Esophagus muscularis mucosa (tissue), 4 donors: ENCODE measurements around the gene COMMD6. TPM values are rescaled to one million over a fixed set of nuclear protein-coding genes. Genes with fewer than 3 reads are reported as not detected.

Source experiments
- DNase-seq: peaks from one replicate; pipeline ENCODE4 v3.0.0-alpha.2; 2017; ENCODE audit errors: extremely low spot score
- H3K27ac ChIP-seq, 4 donors: fragments of 200-600 bp; sonication (generic); replicated peaks in 1 of 4; 1 replicate in 3 of 4; 2 replicates in 1 of 4; pipeline ENCODE4 v1.5.1; 2016 to 2019; ENCODE audit warnings: mild to moderate bottlenecking in 1 of 4
- H3K27me3 ChIP-seq, 4 donors: fragments of 200-600 bp; sonication (generic); one replicate each; pipeline versions ENCODE4 v1.5.1 to v1.6.0; 2016 to 2019
- H3K36me3 ChIP-seq, 4 donors: fragments of 200-600 bp; sonication (generic); one replicate each; pipeline ENCODE4 v1.5.1; 2016 to 2019
- H3K4me1 ChIP-seq, 4 donors: fragments of 200-600 bp; sonication (generic); one replicate each; pipeline ENCODE4 v1.5.1; 2016 to 2019
- H3K4me3 ChIP-seq, 4 donors: fragments of 200-600 bp; sonication (generic); 1 replicate in 2 of 4; 2 replicates in 2 of 4; pipeline ENCODE4 v1.5.1; 2016 to 2019; ENCODE audit warnings: mild to moderate bottlenecking in 4 of 4, moderate library complexity in 1 of 4
- H3K9me3 ChIP-seq, 4 donors: fragments of 200-600 bp; sonication (generic); 1 replicate in 3 of 4; 2 replicates in 1 of 4; pipeline ENCODE4 v1.5.1; 2016 to 2019
- EP300 ChIP-seq: sonication (generic); formaldehyde crosslinking; IDR thresholded peaks from one replicate; pipeline ENCODE4 v1.6.1; 2017; ENCODE audit warnings: antibody characterized with exemption
- POLR2A ChIP-seq: fragments of 450-650 bp; IDR thresholded peaks from one replicate; pipeline ENCODE4 v1.6.1; 2017; ENCODE audit warnings: antibody characterized with exemption, moderate library complexity, mild to moderate bottlenecking, low read depth
- POLR2AphosphoS5 ChIP-seq, 2 donors: sonication (generic); formaldehyde crosslinking; IDR thresholded peaks; one replicate each; pipeline ENCODE4 v1.6.1; 2017; ENCODE audit warnings: antibody characterized with exemption in 2 of 2
- WGBS: methylation state at CpG from one replicate; pipeline ENCODE4 v1.1.5; 2018; 5-methylcytosine and 5-hydroxymethylcytosine counted together
- intact Hi-C: fragments of 100-400 bp; cut with DNase I; formaldehyde crosslinking; loops from one replicate; pipeline ENCODE4 v1.15.1; 2023
- total RNA-seq, 4 donors: library from RNA; depleted of rRNA; stranded (reverse); fragments of >200 nt; gene quantifications; one replicate each; pipeline versions ENCODE4 v1.1.0 to v1.2.1, GENCODE V29; 2016
- TF ChIP-seq, protein P1 (sequence below), 3 experiments: fragments of 200-600 bp in 2 of 3; fragments of 450-650 bp in 1 of 3; sonication (generic) in 2 of 3; IDR thresholded peaks; one replicate each; pipeline ENCODE4 v1.5.1; 2017 to 2019; ENCODE audit warnings: antibody characterized with exemption in 3 of 3, mild to moderate bottlenecking in 2 of 3, moderate library complexity in 1 of 3

COMMD6 gene
- total RNA-seq, 4 donors from 2014 or later: 83.2 to 156 (median 109) TPM

DNA sequence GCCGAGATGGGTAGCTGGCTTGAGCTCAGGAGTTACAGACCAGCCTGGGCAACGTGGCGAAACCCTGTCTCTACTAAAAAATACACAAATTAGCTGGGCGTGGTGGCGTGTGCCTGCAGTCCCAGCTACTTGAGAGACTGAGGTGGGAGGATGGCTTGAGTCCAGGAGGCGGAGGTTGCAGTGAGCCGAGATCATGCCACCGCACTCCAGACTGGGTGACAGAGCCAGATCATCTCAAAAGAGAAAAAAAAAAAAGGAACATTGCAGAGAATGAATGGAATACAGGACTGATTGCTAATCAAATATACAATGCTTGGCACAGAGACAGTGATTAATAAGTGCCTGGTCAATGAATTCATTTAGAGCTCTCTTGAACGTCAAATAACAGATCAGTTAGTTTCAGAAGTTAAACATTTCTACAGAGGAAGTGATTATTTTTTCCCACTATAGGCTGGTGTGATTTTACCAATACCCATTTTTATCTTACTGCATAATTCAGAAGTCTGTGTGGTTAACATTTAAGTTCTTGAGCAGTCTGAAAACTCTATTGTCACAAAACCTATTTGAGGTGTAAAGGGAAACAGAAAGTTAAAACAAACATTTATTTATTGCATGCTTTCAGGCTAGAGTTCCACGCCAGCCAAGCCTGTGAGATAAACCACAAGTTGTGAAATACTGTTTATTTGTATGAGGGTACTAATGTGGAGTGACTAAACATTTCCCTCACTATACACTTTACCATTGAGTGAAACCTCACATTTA is 48.0 kb downstream of the COMMD6 start:
- Histone ChIP-seq H3K27ac (no peak overlapping the region), H3K4me3 (no peak overlapping the region), H3K4me1 (no peaks in the 10 kb centered on the region), H3K36me3 (no peaks in the 10 kb centered on the region), H3K27me3 (peaks cover 0 to 10% (median 0%) of the 10 kb centered on the region in 4 donors), H3K9me3 (no peaks in the 10 kb centered on the region)
- intact Hi-C loops: no loop called here
- WGBS: 70% methylated on average over 10 of the region's 10 CpGs
- TF ChIP-seq EP300 (no peak), POLR2AphosphoS5 (IDR thresholded peaks at IDR 0.05) (no peak), POLR2A (no peak)
- TF ChIP-seq, protein P1, sequence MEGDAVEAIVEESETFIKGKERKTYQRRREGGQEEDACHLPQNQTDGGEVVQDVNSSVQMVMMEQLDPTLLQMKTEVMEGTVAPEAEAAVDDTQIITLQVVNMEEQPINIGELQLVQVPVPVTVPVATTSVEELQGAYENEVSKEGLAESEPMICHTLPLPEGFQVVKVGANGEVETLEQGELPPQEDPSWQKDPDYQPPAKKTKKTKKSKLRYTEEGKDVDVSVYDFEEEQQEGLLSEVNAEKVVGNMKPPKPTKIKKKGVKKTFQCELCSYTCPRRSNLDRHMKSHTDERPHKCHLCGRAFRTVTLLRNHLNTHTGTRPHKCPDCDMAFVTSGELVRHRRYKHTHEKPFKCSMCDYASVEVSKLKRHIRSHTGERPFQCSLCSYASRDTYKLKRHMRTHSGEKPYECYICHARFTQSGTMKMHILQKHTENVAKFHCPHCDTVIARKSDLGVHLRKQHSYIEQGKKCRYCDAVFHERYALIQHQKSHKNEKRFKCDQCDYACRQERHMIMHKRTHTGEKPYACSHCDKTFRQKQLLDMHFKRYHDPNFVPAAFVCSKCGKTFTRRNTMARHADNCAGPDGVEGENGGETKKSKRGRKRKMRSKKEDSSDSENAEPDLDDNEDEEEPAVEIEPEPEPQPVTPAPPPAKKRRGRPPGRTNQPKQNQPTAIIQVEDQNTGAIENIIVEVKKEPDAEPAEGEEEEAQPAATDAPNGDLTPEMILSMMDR (IDR thresholded peaks at IDR 0.05): no peak
- no peak for DNase-seq

GRCh38 chr13:75486146-75487062 is 51.2 kb downstream of the COMMD6 start:
- intact Hi-C loops: no loop called here
- DNase-seq: no peak
- Histone ChIP-seq H3K4me3 (no peak overlapping the region), H3K27me3 (peaks cover 0 to 10% (median 0%) of the 10 kb centered on the region in 4 donors), H3K36me3 (no peaks in the 10 kb centered on the region), H3K27ac (no peak overlapping the region), H3K9me3 (no peaks in the 10 kb centered on the region), H3K4me1 (peaks cover 0 to 5% (median 2%) of the 10 kb centered on the region in 4 donors)
- WGBS: 70% methylated on average over 5 of the region's 5 CpGs
- TF ChIP-seq EP300: no peak
- TF ChIP-seq POLR2A: no peak
- TF ChIP-seq, protein P1 (IDR thresholded peaks at IDR 0.05): no peak
- no peak for TF ChIP-seq POLR2AphosphoS5 (IDR thresholded peaks at IDR 0.05)

GRCh38 chr13:75485286-75486062 is 52.2 kb downstream of the COMMD6 start:
- peaks cover 0 to 10% (median 0%) of the 10 kb centered on the region in 4 donors for H3K27me3 ChIP-seq
- no peak overlapping the region for H3K27ac ChIP-seq
- H3K36me3 ChIP-seq: no peaks in the 10 kb centered on the region
- WGBS: 90% methylated on average over 1 of the region's 1 CpG
- peaks cover 0 to 10% (median 7%) of the 10 kb centered on the region in 4 donors for H3K4me1 ChIP-seq
- intact Hi-C loops: no loop called here
- no peak overlapping the region for H3K4me3 ChIP-seq
- no peaks in the 10 kb centered on the region for H3K9me3 ChIP-seq
- no peak for DNase-seq
- TF ChIP-seq POLR2A (no peak), POLR2AphosphoS5 (IDR thresholded peaks at IDR 0.05) (no peak)
- TF ChIP-seq, protein P1 (IDR thresholded peaks at IDR 0.05): no peak

GRCh38 chr13:75482820-75483079 is 54.9 kb downstream of the COMMD6 start:
- H3K27ac ChIP-seq: peak overlapping the region; percentile 70 to 83 (median 78)
- intact Hi-C loops: loop anchor here (2.0 to 5.0 kb wide), 3 partner anchors 55 to 110 kb away; partner anchors contain the start of gene COMMD6
- 2% methylated on average over 1 of the region's 1 CpG for WGBS
- H3K27me3 ChIP-seq: no peaks in the 10 kb centered on the region
- H3K9me3 ChIP-seq: no peaks in the 10 kb centered on the region
- DNase-seq: no peak
- H3K4me3 ChIP-seq: peak overlapping the region; percentile 79 to 94 (median 86)
- TF ChIP-seq, protein P1 (IDR thresholded peaks at IDR 0.05): no peak
- TF ChIP-seq EP300 (no peak), POLR2A (no peak), POLR2AphosphoS5 (IDR thresholded peaks at IDR 0.05) (no peak)
- peaks cover 0 to 32% (median 23%) of the 10 kb centered on the region in 4 donors for H3K4me1 ChIP-seq
- H3K36me3 ChIP-seq: no peaks in the 10 kb centered on the region
